ENCODE data around the gene BCL11A. TPM values are rescaled to one million over a fixed set of nuclear protein-coding genes. Genes with fewer than 3 reads are reported as not detected.

Gene BCL11A
- polyA plus RNA-seq, 1 donor (not counting 4 experiments of a cell fraction or from before 2014, with no cell fraction given), result 5.0 TPM

GRCh38 chr2:60515721-60516226, 37.7 kb downstream of the BCL11A start:
- no peaks in the 10 kb centered on the region for H3K9me1 ChIP-seq (ENCODE audit: control insufficient read depth, extremely low read depth, insufficient read depth, low read length)
- H2AFZ ChIP-seq (ENCODE audit: control insufficient read depth, low read length), result peak overlapping the region; percentile 36
- H3K79me2 ChIP-seq (ENCODE audit: control insufficient read depth, insufficient read depth, low read length), result peaks cover 2% of the 10 kb centered on the region
- H3K4me3 ChIP-seq (ENCODE audit: control insufficient read depth in 2 of 3, extremely low read depth in 1 of 3, insufficient read depth in 2 of 3, low read depth in 1 of 3, low read length in 3 of 3), result no peak overlapping the region
- H3K27me3 ChIP-seq (ENCODE audit: control insufficient read depth, extremely low read depth, insufficient read depth, low read length), result no peaks in the 10 kb centered on the region
- no peak for DNase-seq (ENCODE audit: low read depth, low spot score)
- H3K9me3 ChIP-seq (ENCODE audit: control insufficient read depth, low read depth, low read length), result no peaks in the 10 kb centered on the region
- peak overlapping the region; percentile 53 for H3K4me2 ChIP-seq (ENCODE audit: control insufficient read depth, extremely low read depth, insufficient read depth, low read depth, low read length)
- dilution Hi-C loops (cut with MboI; ENCODE audit: extremely low pct_ligation_motif_present, low sequenced_read_pairs), result no loop called here
- TF ChIP-seq EZH2 (IDR thresholded peaks at IDR 0.05; ENCODE audit: low read length), result no peak
- TF ChIP-seq CTCF (optimal IDR thresholded peaks at IDR 0.05 in 1 of 3, IDR thresholded peaks at IDR 0.05 in 1 of 3, conservative IDR thresholded peaks at IDR 0.05 in 1 of 3; ENCODE audit: extremely low read depth in 1 of 3, insufficient read depth in 2 of 3, low read length in 3 of 3), result peak in 2 of 3 experiments; percentile 13 to 19
- H3K4me1 ChIP-seq (ENCODE audit: control insufficient read depth, extremely low read depth, insufficient read depth, low read length), result peaks cover 40% of the 10 kb centered on the region
- H3K27ac ChIP-seq (ENCODE audit: control insufficient read depth, insufficient read depth, low read length), result peak overlapping the region; percentile 37
- no peaks in the 10 kb centered on the region for H4K20me1 ChIP-seq (ENCODE audit: control insufficient read depth, extremely low read depth, insufficient read depth, low read length)
- H3K36me3 ChIP-seq (ENCODE audit: control insufficient read depth in 2 of 2, extremely low read depth in 1 of 2, insufficient read depth in 2 of 2, low read length in 2 of 2), result no peaks in the 10 kb centered on the region
- FAIRE-seq, result peak; percentile 96
- H3K9ac ChIP-seq (ENCODE audit: control insufficient read depth, extremely low read depth, insufficient read depth, low read length), result no peak overlapping the region

GRCh38 chr2:60513996-60514395, 39.5 kb downstream of the BCL11A start:
- TF ChIP-seq CTCF (optimal IDR thresholded peaks at IDR 0.05 in 1 of 3, IDR thresholded peaks at IDR 0.05 in 1 of 3, conservative IDR thresholded peaks at IDR 0.05 in 1 of 3; ENCODE audit: extremely low read depth in 1 of 3, insufficient read depth in 2 of 3, low read length in 3 of 3) (no peak), EZH2 (IDR thresholded peaks at IDR 0.05; ENCODE audit: low read length) (no peak)
- DNase-seq (ENCODE audit: low read depth, low spot score) (no peak), FAIRE-seq (no peak)
- dilution Hi-C loops (cut with MboI; ENCODE audit: extremely low pct_ligation_motif_present, low sequenced_read_pairs), result no loop called here
- no peaks in the 10 kb centered on the region for H3K27me3 ChIP-seq (ENCODE audit: control insufficient read depth, extremely low read depth, insufficient read depth, low read length)
- no peaks in the 10 kb centered on the region for H3K36me3 ChIP-seq (ENCODE audit: control insufficient read depth in 2 of 2, extremely low read depth in 1 of 2, insufficient read depth in 2 of 2, low read length in 2 of 2)
- no peaks in the 10 kb centered on the region for H3K9me1 ChIP-seq (ENCODE audit: control insufficient read depth, extremely low read depth, insufficient read depth, low read length)
- H3K4me1 ChIP-seq (ENCODE audit: control insufficient read depth, extremely low read depth, insufficient read depth, low read length), result peaks cover 31% of the 10 kb centered on the region
- no peak overlapping the region for H3K4me2 ChIP-seq (ENCODE audit: control insufficient read depth, extremely low read depth, insufficient read depth, low read depth, low read length)
- H3K9me3 ChIP-seq (ENCODE audit: control insufficient read depth, low read depth, low read length), result no peaks in the 10 kb centered on the region
- peaks cover 2% of the 10 kb centered on the region for H3K79me2 ChIP-seq (ENCODE audit: control insufficient read depth, insufficient read depth, low read length)
- no peak overlapping the region for H3K9ac ChIP-seq (ENCODE audit: control insufficient read depth, extremely low read depth, insufficient read depth, low read length)
- H3K4me3 ChIP-seq (ENCODE audit: control insufficient read depth in 2 of 3, extremely low read depth in 1 of 3, insufficient read depth in 2 of 3, low read depth in 1 of 3, low read length in 3 of 3), result no peak overlapping the region
- H2AFZ ChIP-seq (ENCODE audit: control insufficient read depth, low read length), result no peak overlapping the region
- H4K20me1 ChIP-seq (ENCODE audit: control insufficient read depth, extremely low read depth, insufficient read depth, low read length), result no peaks in the 10 kb centered on the region
- no peak overlapping the region for H3K27ac ChIP-seq (ENCODE audit: control insufficient read depth, insufficient read depth, low read length)

Measured in keratinocyte (primary cell).